AG04449 (cell line): ENCODE measurements around the gene TRIM14.

Experiments
- CTCF ChIA-PET: fragments of 350-600 bp; formaldehyde crosslinking; extraction: SDS; loops from one replicate; lab custom pipeline; 2021; ENCODE audit warnings: antibody characterized with exemption; lab: Yijun Ruan, JAX
- POLR2A ChIA-PET: fragments of 400-600, 350-600 bp; formaldehyde crosslinking; extraction: SDS; loops from one replicate; lab custom pipeline; 2020; ENCODE audit warnings: antibody characterized with exemption, inconsistent platforms; lab: Yijun Ruan, JAX
- DNase-seq: peaks from one replicate; pipeline ENCODE4 v3.0.0-alpha.2; 2010; ENCODE audit warnings: low read depth, low spot score
- H3K4me3 ChIP-seq: 2 replicates; pipeline ENCODE4 v1.5.1; 2011; ENCODE audit warnings: low read depth, mild to moderate bottlenecking, control low read depth, low read length
- CTCF ChIP-seq: IDR thresholded peaks from one replicate; pipeline ENCODE4 v1.5.1; 2011; ENCODE audit warnings: mild to moderate bottlenecking, moderate library complexity, low read length, control low read depth, inconsistent platforms; ENCODE audit not compliant: insufficient read depth; ENCODE audit errors: missing control alignments

TRIM14 gene

GRCh38 chr9:98099898-98100297, 19.1 kb downstream of the TRIM14 start:
- TF ChIP-seq CTCF: no peak
- ChIA-PET POLR2A (no interaction called here), CTCF (interaction anchor here (0.9 to 1.0 kb wide), 2 partner anchors 105 to 163 kb away, joined by 3 to 4 read pairs; no protein-coding TSS in a partner anchor)
- no peak for DNase-seq
- H3K4me3 ChIP-seq: no peak overlapping the region

GRCh38 chr9:98099346-98099745, 19.7 kb downstream of the TRIM14 start:
- POLR2A ChIA-PET: no interaction called here
- DNase-seq: no peak
- TF ChIP-seq CTCF: no peak
- CTCF ChIA-PET: no interaction called here
- no peak overlapping the region for H3K4me3 ChIP-seq

GRCh38 chr9:98097836-98098235, 21.2 kb downstream of the TRIM14 start:
- POLR2A ChIA-PET: interaction anchor here (1.2 kb wide), 1 partner anchor 12 kb away, joined by 4 read pairs; no protein-coding TSS in a partner anchor
- TF ChIP-seq CTCF: no peak

GRCh38 chr9:98096091-98096490, 22.9 kb downstream of the TRIM14 start:
- no peak for TF ChIP-seq CTCF
- CTCF ChIA-PET: interaction anchor here (2.5 kb wide), 1 partner anchor 22 kb away, joined by 6 read pairs; no protein-coding TSS in a partner anchor
- POLR2A ChIA-PET: no interaction called here

More at GRCh38 chr9:98097836-98098235, 21.2 kb downstream of the TRIM14 start:
- CTCF ChIA-PET: interaction anchor here (0.8 to 1.1 kb wide), 6 partner anchors 11 to 166 kb away, joined by 3 to 4 read pairs (median 3); no protein-coding TSS in a partner anchor
- H3K4me3 ChIP-seq: no peak overlapping the region
- DNase-seq: no peak

GRCh38 chr9:98095401-98095800, 23.6 kb downstream of the TRIM14 start:
- TF ChIP-seq CTCF: no peak
- H3K4me3 ChIP-seq: no peak overlapping the region
- DNase-seq: no peak
- ChIA-PET CTCF (interaction anchor here (2.5 kb wide), 1 partner anchor 21 kb away, joined by 6 read pairs; no protein-coding TSS in a partner anchor), POLR2A (no interaction called here)

More at GRCh38 chr9:98096091-98096490, 22.9 kb downstream of the TRIM14 start:
- H3K4me3 ChIP-seq: no peak overlapping the region
- DNase-seq: no peak

- ChIA-PET CTCF (interaction anchor here (0.8 to 2.5 kb wide), 2 partner anchors 21 to 24 kb away, joined by 3 to 6 read pairs; partner anchors contain the start of gene TRIM14), POLR2A (no interaction called here)
- no peak for TF ChIP-seq CTCF
- no peak overlapping the region for H3K4me3 ChIP-seq
- DNase-seq: no peak
Measured at GRCh38 chr9:98094851-98095250, 24.2 kb downstream of the TRIM14 start.
